Measurements from ENCODE around the gene CCDC51. TPM values are rescaled to one million over a fixed set of nuclear protein-coding genes. Genes with fewer than 3 reads are reported as not detected.

CCDC51 gene
- total and polyA plus RNA-seq, 9 of the 15 experiments (the other 6 are each of a cell fraction or from before 2014, with no cell fraction given) = 6.5 to 18.6 (median 15.7) TPM

- TF ChIP-seq CTCF (IDR thresholded peaks at IDR 0.05 in 2 of 3, conservative IDR thresholded peaks at IDR 0.05 in 1 of 3; ENCODE audit: insufficient read depth in 2 of 3, low read depth in 1 of 3, low read length in 3 of 3) = no peak
- no peak for TF ChIP-seq RUNX1 (IDR thresholded peaks at IDR 0.05; ENCODE audit: low read depth)
- peak; percentile 96 for TF ChIP-seq GABPA (tag; conservative IDR thresholded peaks at IDR 0.05; ENCODE audit: low read depth)
- TF ChIP-seq MXD1 (CRISPR knock-in tag; IDR thresholded peaks at IDR 0.05; ENCODE audit: borderline replicate concordance, poor library complexity, severe bottlenecking) = no peak
- no peak for TF ChIP-seq REST (IDR thresholded peaks at IDR 0.05; ENCODE audit: borderline replicate concordance)
- no peak for TF ChIP-seq REST (CRISPR knock-in tag; IDR thresholded peaks at IDR 0.05; ENCODE audit: low read depth)
- no peak for TF ChIP-seq GTF2B (IDR thresholded peaks at IDR 0.05; ENCODE audit: extremely low read depth, insufficient read length)
- no peak; the same call in 1 of the 2 replicates for TF ChIP-seq ZNF766 (CRISPR knock-in tag; conservative IDR thresholded peaks at IDR 0.05)
- no peak for TF ChIP-seq GTF2F1 (IDR thresholded peaks at IDR 0.05; ENCODE audit: low read depth, low read length)
Observed at GRCh38 chr3:48439820-48440589, at the start of gene CCDC51, which contains the start of gene TMA7 (continued).

All from K562 (cell line).